ENCODE measurements around the gene DNASE1L1.

The DNASE1L1 gene

DNA sequence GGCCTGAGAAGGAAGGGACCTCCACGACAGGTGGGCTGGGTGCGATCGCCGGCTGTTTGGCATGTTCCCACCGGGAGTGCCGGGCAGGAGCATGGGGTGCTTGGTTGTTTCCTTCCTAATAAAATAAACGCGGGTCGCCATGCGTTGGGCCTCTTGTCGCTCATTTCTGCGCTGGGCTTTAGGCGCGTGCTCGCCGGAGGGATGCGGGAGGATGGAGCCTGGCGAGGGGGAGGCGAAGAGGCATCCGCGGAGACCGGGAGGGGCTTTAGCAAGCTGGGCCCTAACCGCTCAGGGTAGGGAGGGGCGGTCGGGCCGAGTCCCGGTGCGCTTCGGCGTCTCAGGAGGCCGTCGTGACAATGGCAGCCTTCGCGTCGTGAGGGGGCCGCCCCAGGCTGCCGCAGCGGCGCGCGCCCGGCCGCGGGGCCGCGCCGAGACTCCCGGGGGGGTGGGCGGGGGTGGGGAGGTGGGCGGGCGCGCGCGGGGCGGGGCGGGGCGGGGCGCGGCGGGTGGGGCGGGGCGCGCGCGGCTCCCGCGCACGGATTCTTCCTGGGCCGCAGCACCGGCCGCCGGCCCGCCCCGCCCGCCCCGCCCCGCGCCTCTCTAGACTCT, 27.4 kb upstream of the DNASE1L1 start:
- DNase-seq (ENCODE audit: low spot score) = no peak

DNA sequence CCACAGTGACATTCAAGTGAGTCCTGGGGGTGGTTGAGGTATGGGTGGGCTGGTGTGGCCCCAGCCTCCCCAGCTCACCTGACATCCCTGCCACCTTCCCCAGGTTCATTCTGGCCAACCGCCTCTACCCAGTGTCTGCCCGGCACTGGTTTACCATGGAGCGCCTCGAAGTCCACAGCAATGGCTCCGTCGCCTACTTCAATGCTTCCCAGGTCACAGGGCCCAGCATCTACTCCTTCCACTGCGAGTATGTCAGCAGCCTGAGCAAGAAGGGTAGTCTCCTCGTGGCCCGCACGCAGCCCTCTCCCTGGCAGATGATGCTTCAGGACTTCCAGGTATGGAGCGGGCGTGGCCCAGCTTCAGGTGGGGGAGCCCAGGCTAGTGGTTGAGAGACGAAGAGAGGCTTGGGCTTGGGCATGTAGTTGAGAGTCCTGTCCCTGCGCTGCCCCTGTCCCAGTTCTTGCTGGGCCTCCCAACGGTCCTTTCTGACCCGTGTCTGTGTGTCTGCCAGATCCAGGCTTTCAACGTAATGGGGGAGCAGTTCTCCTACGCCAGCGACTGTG, 26.2 kb upstream of the DNASE1L1 start:
- no peak for DNase-seq (ENCODE audit: low spot score)

DNA sequence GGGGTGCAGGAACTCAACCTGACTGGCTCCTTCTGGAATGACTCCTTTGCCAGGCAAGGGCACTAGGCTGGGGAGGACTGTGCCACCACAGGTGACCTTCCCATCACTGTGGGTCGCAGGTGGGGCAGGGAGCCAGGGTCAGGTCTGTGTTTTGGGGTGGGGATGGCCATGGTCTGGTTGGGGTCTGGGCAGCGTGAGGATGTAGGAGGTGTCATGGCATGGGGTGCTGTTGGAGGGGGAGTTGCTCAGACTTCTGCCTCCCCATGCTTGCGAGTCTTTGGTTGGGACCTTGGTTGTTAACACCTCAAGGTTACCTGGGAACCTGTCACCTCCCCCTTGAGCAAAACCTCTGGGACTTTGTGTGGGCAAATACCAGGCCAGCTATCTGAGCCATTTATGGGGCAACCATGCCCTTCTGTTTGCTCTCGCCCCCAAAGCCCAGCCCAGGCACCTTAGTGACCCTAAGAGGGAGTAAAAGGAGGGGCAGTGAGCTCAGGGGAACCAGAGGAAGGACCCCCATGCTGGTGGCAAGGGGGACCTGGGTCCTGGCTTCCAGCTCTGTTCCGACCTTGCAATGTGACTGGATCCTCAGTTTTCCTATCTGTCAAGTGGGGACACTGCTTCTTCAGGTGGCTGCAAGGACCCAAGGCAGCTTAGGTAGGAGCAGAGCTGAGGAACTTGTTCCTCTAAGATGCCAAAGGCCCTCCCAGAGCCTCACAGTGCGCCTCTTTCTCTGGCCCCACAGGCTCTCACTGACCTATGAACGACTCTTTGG, 25.5 kb upstream of the DNASE1L1 start:
- DNase-seq (ENCODE audit: low spot score) = no peak

DNA sequence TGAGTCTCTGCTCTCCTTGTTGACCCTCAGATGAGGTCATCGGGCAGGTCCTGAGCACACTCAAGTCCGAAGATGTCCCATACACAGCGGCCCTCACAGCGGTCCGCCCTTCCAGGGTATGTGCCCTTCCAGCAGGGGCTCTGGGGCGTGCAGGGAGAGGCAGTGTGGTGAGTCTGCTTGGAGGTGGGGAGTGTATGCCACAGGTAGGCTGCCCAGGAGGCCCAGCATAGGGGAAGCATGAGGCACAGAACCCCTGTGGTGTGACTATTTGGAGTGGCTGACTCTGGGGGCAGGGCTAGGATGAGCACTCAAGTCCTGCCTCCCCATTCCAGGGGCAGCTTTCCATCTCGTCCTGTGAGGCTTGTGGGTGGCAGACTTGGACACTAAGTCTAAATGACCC, 24.6 kb upstream of the DNASE1L1 start:
- no peak for DNase-seq (ENCODE audit: low spot score)

DNA sequence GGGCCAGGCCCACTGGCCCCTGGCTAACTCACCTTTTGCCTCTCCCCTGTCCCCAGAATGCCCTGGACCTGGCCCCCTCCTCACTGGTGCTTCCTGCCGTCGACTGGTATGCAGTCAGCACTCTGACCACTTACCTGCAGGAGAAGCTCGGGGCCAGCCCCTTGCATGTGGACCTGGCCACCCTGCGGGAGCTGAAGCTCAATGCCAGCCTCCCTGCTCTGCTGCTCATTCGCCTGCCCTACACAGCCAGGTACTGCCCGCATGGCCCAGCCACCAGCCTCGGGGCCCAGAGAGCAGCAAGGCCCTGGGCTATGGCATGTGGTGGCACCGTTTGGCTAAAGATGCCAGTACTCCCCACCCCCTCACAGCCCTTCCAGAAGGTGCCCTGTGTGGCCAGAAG, 23.2 kb upstream of the DNASE1L1 start:
- no peak for DNase-seq (ENCODE audit: low spot score)

DNA sequence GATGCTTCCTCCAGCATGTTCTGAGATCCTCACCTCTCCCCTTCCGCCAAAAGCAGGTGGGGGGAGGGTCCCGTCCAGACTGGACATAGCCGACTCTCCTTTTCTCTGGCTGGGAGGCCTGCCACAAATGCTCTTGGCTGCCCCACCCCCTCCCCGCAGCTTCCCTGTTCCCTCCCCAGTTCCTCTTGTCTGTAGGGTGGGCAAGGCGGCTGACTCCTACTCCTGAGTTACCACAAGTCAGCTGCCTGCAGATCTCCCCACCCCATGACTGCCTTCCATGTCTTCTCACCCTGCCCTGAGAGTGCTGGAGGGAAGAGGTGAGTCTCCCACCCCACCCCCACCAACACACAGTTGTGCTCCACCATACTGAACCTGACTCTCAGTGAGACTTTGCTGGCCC, 22.3 kb upstream of the DNASE1L1 start:
- DNase-seq (ENCODE audit: low spot score) = no peak

DNA sequence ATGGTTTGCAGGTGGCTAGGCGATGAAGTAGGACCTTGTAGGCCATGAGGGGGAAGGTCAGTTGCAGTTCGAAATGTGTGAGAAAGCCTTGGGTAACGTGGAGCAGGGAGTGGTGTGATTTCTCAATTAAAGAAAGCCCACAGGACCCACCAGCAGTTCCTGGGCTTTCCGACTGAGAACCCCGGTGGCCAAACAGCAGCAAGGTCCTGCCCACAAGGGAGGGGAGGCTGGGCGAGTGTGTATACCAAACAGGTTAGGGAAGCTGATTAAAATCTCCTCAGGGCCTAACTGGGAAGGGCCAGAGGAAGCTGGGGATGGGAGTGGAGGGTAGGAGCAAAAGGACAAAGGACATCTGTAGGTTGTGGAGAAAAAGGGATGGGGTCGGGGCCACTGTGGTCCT, 21.9 kb upstream of the DNASE1L1 start:
- DNase-seq (ENCODE audit: low spot score) = no peak

DNA sequence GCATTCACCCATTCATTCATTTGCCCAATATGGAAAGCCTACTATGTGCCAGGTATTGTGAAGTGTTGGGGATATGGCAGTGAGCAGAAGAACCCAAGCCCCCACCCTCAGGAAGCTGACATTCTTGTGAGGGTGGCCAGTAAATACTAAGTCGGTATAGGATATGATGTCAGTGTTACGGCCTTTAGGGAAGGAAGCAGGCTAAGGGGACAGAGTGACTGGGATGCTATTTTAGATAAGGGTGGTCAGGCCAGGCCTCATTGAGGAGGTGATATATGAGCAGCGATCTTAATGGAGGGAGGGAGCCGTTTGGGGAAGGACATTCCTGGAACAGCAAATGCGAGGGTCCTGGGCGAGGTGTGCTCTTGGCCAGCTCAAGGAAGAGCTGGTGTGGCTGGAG, 21.4 kb upstream of the DNASE1L1 start:
- no peak for DNase-seq (ENCODE audit: low spot score)

DNA sequence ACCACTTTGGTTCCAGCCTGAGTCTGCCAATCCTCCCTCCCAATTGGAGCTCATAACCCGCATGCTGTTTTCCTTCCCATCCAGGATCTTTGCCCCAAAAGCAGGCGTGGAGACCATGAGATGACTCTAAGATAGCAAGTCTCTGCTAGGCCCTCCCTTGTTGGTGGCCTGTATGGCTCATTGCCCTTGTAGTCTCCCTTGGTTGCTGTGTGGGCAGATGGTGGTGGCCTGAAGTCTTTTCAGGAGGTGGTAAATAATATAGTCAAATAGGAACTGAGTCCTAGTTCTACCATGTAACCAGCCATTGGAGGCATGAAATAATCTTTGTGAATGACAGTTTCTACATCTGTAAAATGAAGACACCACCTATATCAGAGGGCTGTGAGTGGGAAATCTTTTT, 20.7 kb upstream of the DNASE1L1 start:
- no peak for DNase-seq (ENCODE audit: low spot score)

DNA sequence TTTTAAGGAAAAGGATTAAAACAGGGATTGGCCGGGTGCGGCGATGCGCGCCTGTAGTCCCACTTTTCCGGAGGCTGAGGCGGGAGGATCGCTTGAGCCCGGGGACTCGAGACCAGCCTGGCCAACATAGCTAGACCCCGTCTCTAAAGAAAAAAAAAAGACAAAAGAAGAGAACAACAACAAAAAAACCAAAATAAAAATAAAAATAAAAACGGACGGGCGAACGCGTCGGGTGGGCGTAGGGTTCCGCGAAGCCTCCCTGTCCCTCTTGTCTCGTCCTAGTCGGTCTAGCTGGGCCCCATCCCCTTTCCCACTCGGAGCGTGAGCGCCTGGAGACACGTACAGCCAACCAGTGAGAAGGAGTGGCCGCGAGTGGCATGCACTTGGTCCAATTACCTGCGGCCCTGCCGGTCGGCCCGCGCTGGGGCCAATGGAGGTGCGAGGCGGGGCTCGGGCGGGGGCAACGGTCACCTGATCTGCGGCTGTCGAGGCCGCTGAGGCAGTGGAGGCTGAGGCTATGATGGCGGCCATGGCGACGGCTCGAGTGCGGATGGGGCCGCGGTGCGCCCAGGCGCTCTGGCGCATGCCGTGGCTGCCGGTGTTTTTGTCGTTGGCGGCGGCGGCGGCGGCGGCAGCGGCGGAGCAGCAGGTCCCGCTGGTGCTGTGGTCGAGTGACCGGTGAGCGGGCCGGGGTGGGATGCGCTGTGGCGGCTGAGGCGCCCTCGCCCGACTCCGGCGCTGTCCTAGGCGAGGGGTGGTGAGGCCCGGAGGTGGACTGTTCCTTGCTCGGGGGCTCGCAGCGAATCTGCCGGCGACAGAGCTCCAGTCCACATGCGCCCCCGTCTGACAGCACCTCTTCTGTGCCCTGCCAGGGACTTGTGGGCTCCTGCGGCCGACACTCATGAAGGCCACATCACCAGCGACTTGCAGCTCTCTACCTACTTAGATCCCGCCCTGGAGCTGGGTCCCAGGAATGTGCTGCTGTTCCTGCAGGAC, 19.4 kb upstream of the DNASE1L1 start, which contains the start of gene ATP6AP1:
Gene ATP6AP1 (plus strand): TSS at position 502 of the 996 bp plus-strand sequence. CDS start 16 bp downstream, at position 518.
- peak; percentile 92 for DNase-seq (ENCODE audit: low spot score)

DNA sequence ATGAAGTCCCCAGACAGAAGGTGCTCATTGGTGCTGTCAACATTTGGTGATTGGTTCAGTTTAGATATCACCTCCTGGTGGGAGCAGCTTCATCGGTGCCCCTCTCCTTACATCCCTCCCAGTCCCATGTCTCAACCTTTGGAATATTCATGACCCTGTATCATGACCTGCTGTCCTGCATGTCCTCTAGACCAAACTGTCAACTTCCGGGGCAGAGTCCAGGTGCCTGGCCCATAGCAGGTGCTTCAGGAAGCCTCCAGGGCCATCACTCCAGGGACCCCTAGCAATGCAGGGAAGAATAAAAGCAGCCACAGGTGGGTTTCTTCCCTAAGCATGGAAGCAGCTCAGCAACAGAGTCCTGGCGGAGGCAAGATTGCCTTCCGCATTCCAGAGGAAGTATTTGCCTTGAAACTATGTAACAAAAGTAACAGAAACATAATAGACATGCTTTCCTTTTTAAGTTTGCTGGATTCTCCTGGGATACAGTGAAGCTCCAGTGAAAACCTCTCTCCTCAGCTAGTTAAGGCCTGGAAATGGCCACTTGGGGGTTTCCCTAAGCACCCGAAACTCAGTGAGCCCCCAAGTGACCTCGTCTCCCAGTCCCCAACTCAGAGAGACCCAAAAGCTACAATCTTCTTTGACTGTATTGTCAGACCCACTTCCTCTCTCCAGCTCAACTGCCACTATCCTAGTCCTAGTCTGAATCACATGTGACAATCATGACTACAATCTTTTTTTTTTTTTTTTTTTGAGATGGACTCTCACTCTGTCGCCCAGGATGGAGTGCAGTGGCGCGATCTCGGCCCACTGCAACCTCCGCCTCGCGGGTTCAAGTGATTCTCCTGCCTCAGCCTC, 18.1 kb upstream of the DNASE1L1 start:
- DNase-seq (ENCODE audit: low spot score) = no peak

DNA sequence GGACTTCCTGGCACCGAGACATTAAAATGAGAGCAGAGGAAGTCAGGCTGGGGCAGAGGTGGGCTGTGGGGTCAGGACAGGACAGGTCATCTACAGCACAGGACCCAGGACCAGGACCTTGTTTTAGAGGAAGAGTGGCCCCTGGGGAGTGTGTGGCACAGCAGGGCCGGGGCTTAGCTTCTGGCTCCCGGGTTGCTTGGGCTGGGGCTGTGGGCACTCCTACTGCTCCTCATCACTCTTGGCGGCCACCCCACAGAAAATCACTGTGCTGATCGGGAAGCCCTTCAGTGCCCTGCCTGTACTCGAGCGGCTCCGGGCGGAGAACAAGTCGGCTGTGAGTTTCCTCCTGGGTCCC, 11.3 kb upstream of the DNASE1L1 start:
- DNase-seq (ENCODE audit: low spot score) = no peak

DNA sequence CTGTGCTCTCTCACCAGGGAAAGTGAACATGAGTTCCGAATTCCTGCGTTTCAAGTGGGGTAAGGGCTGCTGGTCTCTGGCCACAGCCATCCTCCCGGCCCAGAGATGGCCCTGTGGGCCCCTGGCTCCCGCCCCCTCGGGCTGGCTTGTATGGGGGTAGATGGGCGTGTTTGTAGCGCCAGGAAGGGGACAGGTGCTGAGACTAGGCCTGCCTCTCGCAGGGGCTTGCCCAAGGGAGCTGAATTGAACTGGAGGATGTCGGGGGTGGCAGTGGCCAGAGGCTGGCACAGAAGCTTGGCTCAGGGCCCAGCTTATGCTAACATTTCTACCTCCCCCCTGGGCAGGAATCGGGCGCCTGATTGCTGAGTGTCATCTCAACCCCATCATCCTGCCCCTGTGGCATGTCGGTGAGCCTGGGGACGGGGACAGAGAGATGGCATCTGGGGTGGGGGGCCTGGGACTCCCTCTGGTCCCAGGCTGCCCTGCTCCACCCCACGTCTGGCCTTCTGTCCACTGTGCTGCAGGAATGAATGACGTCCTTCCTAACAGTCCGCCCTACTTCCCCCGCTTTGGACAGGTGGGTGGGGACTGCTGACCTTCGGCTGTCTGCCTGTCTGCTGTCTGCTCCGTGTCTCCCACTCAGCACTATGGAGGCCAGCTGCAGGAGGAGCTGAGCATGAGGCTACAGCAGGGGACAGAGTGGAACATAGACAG, 10.8 kb upstream of the DNASE1L1 start:
- no peak for DNase-seq (ENCODE audit: low spot score)

DNA sequence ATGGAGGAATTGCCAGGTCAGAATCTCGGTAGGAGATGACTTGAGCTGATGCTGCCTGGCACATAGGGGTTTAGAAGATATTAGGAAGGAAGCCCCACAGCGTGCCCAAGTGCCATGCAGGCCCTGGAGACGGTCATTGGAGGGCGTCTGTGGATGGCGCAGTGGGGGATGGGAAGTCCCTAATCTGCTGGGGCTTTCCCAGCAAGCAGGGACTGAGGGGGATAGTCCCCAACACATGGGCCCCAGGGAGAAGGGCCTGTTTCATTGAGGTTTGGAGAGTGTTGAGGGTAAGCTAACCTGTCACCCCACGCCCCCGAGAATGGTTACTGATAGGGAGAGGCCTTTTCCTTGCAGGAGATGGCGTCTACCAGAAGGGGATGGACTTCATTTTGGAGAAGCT, 10.1 kb upstream of the DNASE1L1 start:
- DNase-seq (ENCODE audit: low spot score) = no peak

DNA sequence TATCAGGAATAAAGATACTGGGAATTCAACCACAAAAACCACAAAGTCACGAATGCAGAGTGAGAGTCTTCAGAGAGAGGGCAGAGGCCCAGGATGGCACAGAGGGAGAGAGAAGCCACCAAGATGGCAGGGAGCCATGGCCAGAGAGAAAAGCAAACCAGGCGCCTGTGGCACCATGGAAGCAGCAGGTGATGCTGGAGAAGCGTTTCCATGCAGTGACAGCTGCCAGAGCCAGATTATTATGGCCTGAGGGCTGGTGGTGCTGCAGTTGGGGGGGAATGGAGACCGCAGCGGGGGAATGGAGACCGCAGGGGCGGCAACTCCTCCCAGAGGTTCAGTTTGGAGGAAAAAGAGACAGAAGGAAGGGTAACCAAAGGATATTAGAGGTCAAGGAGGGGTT, 8.1 kb upstream of the DNASE1L1 start:
- DNase-seq (ENCODE audit: low spot score) = no peak

DNA sequence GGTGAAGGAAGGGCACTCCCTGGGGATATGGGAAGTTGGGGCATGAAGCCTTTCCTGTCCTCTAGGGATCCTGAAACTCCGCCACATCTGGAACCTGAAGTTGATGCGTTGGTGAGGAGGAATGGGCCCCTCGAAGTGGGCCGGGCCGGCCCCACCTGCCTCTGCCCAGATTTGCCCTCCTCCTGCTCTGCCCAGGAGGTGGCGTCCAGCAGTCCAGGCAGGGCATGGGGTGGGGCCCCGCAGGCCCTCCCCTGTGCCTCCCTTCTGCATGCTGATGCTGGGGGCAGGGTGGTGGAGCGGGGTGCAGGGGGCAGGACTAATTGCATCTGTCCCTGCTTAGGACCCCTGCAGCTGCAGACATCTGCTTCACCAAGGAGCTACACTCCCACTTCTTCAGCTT, 4.1 kb upstream of the DNASE1L1 start:
- DNase-seq (ENCODE audit: low spot score) = no peak

DNA sequence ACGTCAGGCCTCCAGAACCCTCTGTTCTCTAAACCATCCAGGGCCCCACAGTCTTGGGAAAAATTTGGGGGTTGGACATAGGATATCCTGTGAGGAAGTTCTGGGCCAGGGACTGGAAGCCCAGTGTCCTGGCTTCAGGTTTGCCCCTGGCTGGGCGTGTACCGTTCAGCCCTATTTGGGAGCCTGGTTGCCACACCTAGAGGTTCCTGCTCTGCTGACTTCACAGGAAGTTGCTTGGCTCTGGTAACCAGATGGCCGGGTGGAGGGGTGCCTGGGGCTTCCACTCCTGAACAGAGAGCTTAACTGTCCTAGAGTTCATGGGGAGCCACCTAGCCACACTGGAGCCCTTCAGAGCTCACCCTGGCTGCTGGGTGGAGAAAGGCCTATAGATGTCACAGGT, 3.4 kb upstream of the DNASE1L1 start:
- no peak for DNase-seq (ENCODE audit: low spot score)

DNA sequence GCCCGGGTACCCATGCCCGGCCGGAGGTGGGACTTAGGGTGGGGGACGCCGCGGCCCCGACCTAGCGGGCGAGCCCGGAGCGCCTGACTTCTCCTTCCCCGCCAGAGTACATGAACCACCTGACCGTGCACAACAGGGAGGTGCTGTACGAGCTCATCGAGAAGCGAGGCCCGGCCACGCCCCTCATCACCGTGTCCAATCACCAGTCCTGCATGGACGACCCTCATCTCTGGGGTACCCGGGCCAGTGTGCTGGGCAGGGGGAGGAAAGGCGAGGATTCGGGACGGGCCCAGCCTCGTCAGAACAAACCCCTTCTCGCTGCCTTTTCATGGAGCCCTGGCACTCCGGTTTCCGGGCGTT, 2.9 kb upstream of the DNASE1L1 start:
- DNase-seq (ENCODE audit: low spot score) = peak; percentile 54

DNA sequence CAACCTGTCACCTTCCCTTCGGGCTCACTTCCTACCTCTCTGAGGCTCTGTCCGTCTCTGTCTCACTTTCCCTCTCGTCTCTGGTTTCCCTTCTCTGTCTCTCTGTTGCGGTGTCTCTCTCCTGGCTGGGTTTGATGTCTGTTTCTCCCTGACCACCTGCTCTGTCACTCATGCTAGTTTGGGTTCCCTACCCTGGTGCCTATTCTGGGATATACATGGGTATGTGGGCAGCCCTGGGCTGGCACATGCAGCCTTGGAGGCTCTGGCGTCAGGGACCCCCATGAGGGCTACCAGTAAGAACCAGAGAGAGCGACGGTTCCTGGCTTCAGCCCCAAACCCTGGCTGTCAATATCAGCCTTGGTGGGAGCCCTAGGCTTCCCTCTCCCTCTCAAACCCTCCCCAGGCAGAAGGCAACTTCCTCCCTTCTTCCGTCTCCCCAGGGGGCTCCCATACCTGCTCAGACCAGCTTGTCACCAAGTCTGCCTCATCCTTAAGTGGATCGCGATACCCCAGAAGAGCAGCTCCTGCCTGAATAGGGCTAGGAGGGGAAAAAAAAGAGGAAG, 314 bp downstream of the DNASE1L1 start:
- no peak for DNase-seq (ENCODE audit: low spot score)

DNA sequence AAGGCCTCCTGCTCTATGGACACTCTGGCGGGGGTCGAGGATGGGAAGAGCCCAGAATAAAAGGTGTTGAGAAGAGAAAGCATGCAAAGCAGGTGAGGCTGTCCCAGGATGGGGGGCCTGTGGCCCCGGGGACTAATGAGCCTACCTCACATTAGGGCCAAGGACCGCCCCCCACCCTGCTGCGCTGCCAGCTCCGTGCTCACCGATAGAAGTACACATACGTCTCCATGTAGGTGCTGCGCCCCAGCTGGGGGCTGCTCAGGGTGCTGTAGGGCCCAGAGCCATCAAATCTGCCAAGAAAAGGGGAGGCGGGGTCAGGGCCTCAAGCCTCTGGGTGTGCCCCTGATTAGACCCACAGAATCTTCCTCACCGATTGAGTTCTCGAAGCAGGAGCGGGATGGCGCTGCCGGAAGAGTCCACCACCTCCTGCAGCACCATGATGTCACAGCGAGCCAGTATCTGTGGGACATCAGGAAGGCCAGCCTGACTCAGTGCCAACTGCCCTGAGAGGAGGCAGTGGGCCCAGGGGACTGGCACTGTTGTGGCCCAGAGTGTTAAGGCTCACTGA, 4.3 kb downstream of the DNASE1L1 start:
- no peak for DNase-seq (ENCODE audit: low spot score)

Measured in SW480 (cell line).